A549 (cell line): Measurements from ENCODE around the gene ITCH.

Source experiments
- EP300 ChIP-seq, 2 experiments: fragments of >200 bp; sonication (Bioruptor Twin); formaldehyde crosslinking; IDR thresholded peaks; 2 replicates in 1 of 2; 3 replicates in 1 of 2; pipeline ENCODE4 v1.6.1; 2016 to 2017
- JUNB ChIP-seq: fragments of >200 bp; sonication (Bioruptor Twin); formaldehyde crosslinking; IDR thresholded peaks from 2 replicates; pipeline ENCODE4 v1.6.1; 2016
- PHF8 ChIP-seq: fragments of 200-600 bp; sonication (generic); IDR thresholded peaks from 2 replicates; pipeline ENCODE4 v1.6.1; 2016; ENCODE audit warnings: low read depth, mild to moderate bottlenecking, antibody characterized with exemption, moderate library complexity, borderline replicate concordance
- POLR2A ChIP-seq: IDR thresholded peaks from 2 replicates; pipeline ENCODE4 v1.6.1; 2012; ENCODE audit warnings: mild to moderate bottlenecking, low read length
- REST ChIP-seq: fragments of 200-600 bp; sonication (generic); IDR thresholded peaks from 2 replicates; pipeline ENCODE4 v1.6.1; 2016; ENCODE audit warnings: antibody characterized with exemption, mild to moderate bottlenecking, moderate library complexity
- RFX5 ChIP-seq: fragments of 450-650 bp; IDR thresholded peaks from 2 replicates; pipeline ENCODE4 v1.7.1; 2014; ENCODE audit warnings: antibody characterized with exemption, mild to moderate bottlenecking, moderate library complexity
- ZFP36 ChIP-seq: fragments of 450-650 bp; IDR thresholded peaks from 2 replicates; pipeline ENCODE4 v1.6.1; 2014; ENCODE audit warnings: borderline replicate concordance; ENCODE audit not compliant: partially characterized antibody
- TF ChIP-seq, protein P1 (sequence below): fragments of >200 bp; sonication (Bioruptor Twin); formaldehyde crosslinking; IDR thresholded peaks from 3 replicates; pipeline ENCODE4 v1.5.1; 2016

DNA sequence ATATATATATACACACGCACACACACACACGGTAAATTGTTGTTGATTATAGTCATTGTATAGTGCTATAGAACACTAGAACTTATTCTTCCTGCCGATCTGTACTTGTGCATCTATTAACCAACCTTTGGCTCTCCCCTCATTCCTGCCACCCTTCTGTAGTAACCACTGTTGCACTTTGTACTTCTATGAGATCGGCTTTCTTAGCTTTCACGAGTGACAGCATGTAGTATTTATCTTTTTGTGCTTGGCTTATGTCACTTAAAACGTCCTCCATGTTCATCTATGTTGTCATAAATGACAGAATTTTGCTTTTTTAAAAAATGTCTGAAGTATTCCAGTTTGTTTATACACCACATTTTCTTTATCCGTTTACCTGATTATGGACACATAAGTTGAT lies 132.2 kb downstream of the ITCH start:
- TF ChIP-seq EP300 (IDR thresholded peaks at IDR 0.05) (no peak), REST (no peak), JUNB (no peak), ZFP36 (no peak), RFX5 (no peak), PHF8 (no peak), POLR2A (no peak)
- TF ChIP-seq, protein P1, sequence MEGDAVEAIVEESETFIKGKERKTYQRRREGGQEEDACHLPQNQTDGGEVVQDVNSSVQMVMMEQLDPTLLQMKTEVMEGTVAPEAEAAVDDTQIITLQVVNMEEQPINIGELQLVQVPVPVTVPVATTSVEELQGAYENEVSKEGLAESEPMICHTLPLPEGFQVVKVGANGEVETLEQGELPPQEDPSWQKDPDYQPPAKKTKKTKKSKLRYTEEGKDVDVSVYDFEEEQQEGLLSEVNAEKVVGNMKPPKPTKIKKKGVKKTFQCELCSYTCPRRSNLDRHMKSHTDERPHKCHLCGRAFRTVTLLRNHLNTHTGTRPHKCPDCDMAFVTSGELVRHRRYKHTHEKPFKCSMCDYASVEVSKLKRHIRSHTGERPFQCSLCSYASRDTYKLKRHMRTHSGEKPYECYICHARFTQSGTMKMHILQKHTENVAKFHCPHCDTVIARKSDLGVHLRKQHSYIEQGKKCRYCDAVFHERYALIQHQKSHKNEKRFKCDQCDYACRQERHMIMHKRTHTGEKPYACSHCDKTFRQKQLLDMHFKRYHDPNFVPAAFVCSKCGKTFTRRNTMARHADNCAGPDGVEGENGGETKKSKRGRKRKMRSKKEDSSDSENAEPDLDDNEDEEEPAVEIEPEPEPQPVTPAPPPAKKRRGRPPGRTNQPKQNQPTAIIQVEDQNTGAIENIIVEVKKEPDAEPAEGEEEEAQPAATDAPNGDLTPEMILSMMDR = no peak
